ENCODE measurements around the gene ARHGAP42. TPM values are rescaled to one million over a fixed set of nuclear protein-coding genes. Genes with fewer than 3 reads are reported as not detected.

The ARHGAP42 gene
- total RNA-seq, 1 donor from 2014 or later = 5.7 TPM

GRCh38 chr11:100923555-100923954, 236.5 kb downstream of the ARHGAP42 start:
- ATAC-seq (peak; percentile 23), DNase-seq (no peak)
- intact Hi-C loops (cut with micrococcal nuclease) = no loop called here

GRCh38 chr11:100925935-100926334, 238.8 kb downstream of the ARHGAP42 start:
- intact Hi-C loops (cut with micrococcal nuclease) = loop anchor here (5.0 kb wide), 1 partner anchor 69 kb away; no protein-coding TSS in a partner anchor
- no peak for ATAC-seq

GRCh38 chr11:100927579-100927978, 240.5 kb downstream of the ARHGAP42 start:
- intact Hi-C loops (cut with micrococcal nuclease) = loop anchor here (5.0 kb wide), 1 partner anchor 70 kb away; no protein-coding TSS in a partner anchor
- DNase-seq = no peak
- ATAC-seq = no peak

More at GRCh38 chr11:100925935-100926334, 238.8 kb downstream of the ARHGAP42 start:
- no peak for DNase-seq

- DNase-seq (no peak), ATAC-seq (no peak)
- intact Hi-C loops (cut with micrococcal nuclease) = loop anchor here (5.0 kb wide), 1 partner anchor 71 kb away; no protein-coding TSS in a partner anchor
These were observed 241.3 kb downstream of the ARHGAP42 start for GRCh38 chr11:100928426-100928825.

GRCh38 chr11:100929377-100929776, 242.3 kb downstream of the ARHGAP42 start:
- no peak for DNase-seq
- intact Hi-C loops (cut with micrococcal nuclease) = loop anchor here (5.0 kb wide), 1 partner anchor 72 kb away; no protein-coding TSS in a partner anchor
- ATAC-seq = no peak

- no peak for DNase-seq
- intact Hi-C loops (cut with micrococcal nuclease) = loop anchor here (2.0 to 5.0 kb wide), 2 partner anchors 248 to 353 kb away; no protein-coding TSS in a partner anchor
- ATAC-seq = peak; percentile 48
These were observed 243.2 kb downstream of the ARHGAP42 start for GRCh38 chr11:100930185-100930778.

- no peak for DNase-seq
- no peak for ATAC-seq
- intact Hi-C loops (cut with micrococcal nuclease) = loop anchor here (5.0 kb wide), 1 partner anchor 250 kb away; no protein-coding TSS in a partner anchor
These were observed 245.5 kb downstream of the ARHGAP42 start for GRCh38 chr11:100932474-100933100.

GRCh38 chr11:100936781-100937180, 249.7 kb downstream of the ARHGAP42 start:
- intact Hi-C loops (cut with micrococcal nuclease) = no loop called here
- no peak for DNase-seq
- no peak for ATAC-seq

- intact Hi-C loops (cut with micrococcal nuclease) = no loop called here
- ATAC-seq (no peak), DNase-seq (no peak)
These were observed 252.5 kb downstream of the ARHGAP42 start for GRCh38 chr11:100939571-100939970.

GRCh38 chr11:100940111-100940510, 253.0 kb downstream of the ARHGAP42 start:
- no peak for ATAC-seq
- DNase-seq = no peak
- intact Hi-C loops (cut with micrococcal nuclease) = no loop called here

- no peak for DNase-seq
- ATAC-seq = no peak
- intact Hi-C loops (cut with micrococcal nuclease) = no loop called here
These were observed 253.9 kb downstream of the ARHGAP42 start for GRCh38 chr11:100941033-100941432.

- intact Hi-C loops (cut with micrococcal nuclease) = no loop called here
- peak; percentile 93 for ATAC-seq
- DNase-seq = peak; percentile 61
These were observed 254.9 kb downstream of the ARHGAP42 start for GRCh38 chr11:100942016-100942415.

- DNase-seq = no peak
- intact Hi-C loops (cut with micrococcal nuclease) = no loop called here
- ATAC-seq = no peak
These were observed 261.8 kb downstream of the ARHGAP42 start for GRCh38 chr11:100948936-100949335.

- DNase-seq (no peak), ATAC-seq (no peak)
These were observed 262.4 kb downstream of the ARHGAP42 start for GRCh38 chr11:100949443-100949842.

GRCh38 chr11:100955318-100955717, 268.2 kb downstream of the ARHGAP42 start:
- no peak for ATAC-seq
- intact Hi-C loops (cut with micrococcal nuclease) = no loop called here

More at GRCh38 chr11:100949443-100949842, 262.4 kb downstream of the ARHGAP42 start:
- intact Hi-C loops (cut with micrococcal nuclease) = no loop called here

GRCh38 chr11:100956351-100956750, 269.3 kb downstream of the ARHGAP42 start:
- intact Hi-C loops (cut with micrococcal nuclease) = no loop called here
- DNase-seq = no peak
- no peak for ATAC-seq

More at GRCh38 chr11:100955318-100955717, 268.2 kb downstream of the ARHGAP42 start:
- no peak for DNase-seq

GRCh38 chr11:100957499-100957898, 270.4 kb downstream of the ARHGAP42 start:
- DNase-seq (no peak), ATAC-seq (no peak)
- intact Hi-C loops (cut with micrococcal nuclease) = no loop called here

GRCh38 chr11:100961633-100962032, 274.5 kb downstream of the ARHGAP42 start:
- DNase-seq = no peak
- ATAC-seq = no peak
- intact Hi-C loops (cut with micrococcal nuclease) = no loop called here

- no peak for DNase-seq
- intact Hi-C loops (cut with micrococcal nuclease) = no loop called here
- no peak for ATAC-seq
These were observed 276.3 kb downstream of the ARHGAP42 start for GRCh38 chr11:100963375-100963774.

GRCh38 chr11:100964435-100964834, 277.3 kb downstream of the ARHGAP42 start:
- intact Hi-C loops (cut with micrococcal nuclease) = no loop called here
- DNase-seq = no peak
- no peak for ATAC-seq
